GM12891 (cell line): ENCODE measurements around the gene DCDC2C.

Source experiments
- DNase-seq: peaks from one replicate; pipeline ENCODE4 v3.0.0; 2011; ENCODE audit warnings: low spot score; ENCODE audit not compliant: insufficient read length
- FAIRE-seq: peaks from 2 replicates; lab custom pipeline; 2011; peaks lifted over from hg19 to GRCh38; lab: Jason Lieb, UNC
- PAX5 ChIP-seq: IDR thresholded peaks from 2 replicates; pipeline ENCODE4 v1.6.1; 2011; ENCODE audit warnings: low read length, moderate library complexity, mild to moderate bottlenecking; ENCODE audit not compliant: insufficient read depth, severe bottlenecking
- POLR2A ChIP-seq: IDR thresholded peaks from 2 replicates; pipeline ENCODE4 v1.6.1; 2011; ENCODE audit warnings: low read depth, low read length, control low read depth
- POLR2AphosphoS5 ChIP-seq: IDR thresholded peaks from 2 replicates; pipeline ENCODE4 v1.6.1; 2011; ENCODE audit warnings: low read depth, low read length, control low read depth
- POU2F2 ChIP-seq: IDR thresholded peaks from 2 replicates; pipeline ENCODE4 v1.6.1; 2011; ENCODE audit warnings: low read depth, mild to moderate bottlenecking, control low read depth, low read length, moderate library complexity
- SPI1 ChIP-seq: IDR thresholded peaks from 2 replicates; pipeline ENCODE4 v1.6.1; 2011; ENCODE audit warnings: low read depth, low read length, control low read depth
- TAF1 ChIP-seq: IDR thresholded peaks from 2 replicates; pipeline ENCODE4 v1.6.1; 2011; ENCODE audit warnings: low read depth, low read length, control low read depth

DCDC2C gene

GRCh38 chr2:3867469-3867868 lies 164.1 kb downstream of the DCDC2C start:
- no peak for FAIRE-seq
- no peak for DNase-seq
- no peak for TF ChIP-seq TAF1
- no peak for TF ChIP-seq SPI1
- no peak for TF ChIP-seq POU2F2
- no peak for TF ChIP-seq POLR2A
- TF ChIP-seq POLR2AphosphoS5: no peak
- no peak for TF ChIP-seq PAX5

GRCh38 chr2:3868012-3868805 lies 164.8 kb downstream of the DCDC2C start:
- FAIRE-seq: no peak

GRCh38 chr2:3870222-3870621 lies 166.8 kb downstream of the DCDC2C start:
- FAIRE-seq: no peak
- TF ChIP-seq POLR2A (no peak), POU2F2 (no peak), POLR2AphosphoS5 (no peak), TAF1 (no peak), PAX5 (no peak), SPI1 (no peak)
- DNase-seq: no peak

More at GRCh38 chr2:3868012-3868805, 164.8 kb downstream of the DCDC2C start:
- no peak for DNase-seq
- TF ChIP-seq POU2F2: no peak
- no peak for TF ChIP-seq POLR2A
- no peak for TF ChIP-seq PAX5
- no peak for TF ChIP-seq POLR2AphosphoS5
- no peak for TF ChIP-seq SPI1
- no peak for TF ChIP-seq TAF1

GRCh38 chr2:3871002-3871401 lies 167.6 kb downstream of the DCDC2C start:
- FAIRE-seq (no peak), DNase-seq (no peak)
- TF ChIP-seq POLR2A (no peak), PAX5 (no peak), POLR2AphosphoS5 (no peak), TAF1 (no peak), SPI1 (no peak), POU2F2 (no peak)

GRCh38 chr2:3872451-3872850 lies 169.1 kb downstream of the DCDC2C start:
- no peak for FAIRE-seq
- TF ChIP-seq SPI1 (no peak), POLR2AphosphoS5 (no peak), POLR2A (no peak), PAX5 (no peak), POU2F2 (no peak), TAF1 (no peak)
- DNase-seq: no peak

GRCh38 chr2:3873899-3874298 lies 170.5 kb downstream of the DCDC2C start:
- DNase-seq: no peak
- no peak for TF ChIP-seq TAF1
- TF ChIP-seq POLR2A: no peak
- no peak for TF ChIP-seq POU2F2
- no peak for TF ChIP-seq PAX5
- TF ChIP-seq POLR2AphosphoS5: no peak
- no peak for TF ChIP-seq SPI1
- no peak for FAIRE-seq

- TF ChIP-seq POLR2A (no peak), POU2F2 (no peak), TAF1 (no peak), POLR2AphosphoS5 (no peak), PAX5 (no peak)
- no peak for FAIRE-seq
These were observed 172.8 kb downstream of the DCDC2C start for GRCh38 chr2:3876221-3876620.

GRCh38 chr2:3876685-3877084 lies 173.3 kb downstream of the DCDC2C start:
- TF ChIP-seq POLR2A: no peak
- no peak for TF ChIP-seq POU2F2
- no peak for TF ChIP-seq SPI1
- TF ChIP-seq POLR2AphosphoS5: no peak
- TF ChIP-seq PAX5: no peak
- TF ChIP-seq TAF1: no peak
- DNase-seq (no peak), FAIRE-seq (no peak)

More at GRCh38 chr2:3876221-3876620, 172.8 kb downstream of the DCDC2C start:
- no peak for DNase-seq
